ENCODE measurements around the gene MAGI2. TPM values are rescaled to one million over a fixed set of nuclear protein-coding genes. Genes with fewer than 3 reads are reported as not detected.

Gene MAGI2
- total and polyA plus RNA-seq, 2 donors (not counting 3 experiments of a cell fraction or from before 2014, with no cell fraction given), result 0.28 to 6.0 TPM

- Histone ChIP-seq H3K9me1 (replicated peaks; ENCODE audit: control insufficient read depth, extremely low read depth, insufficient read depth, low read length) (no peaks in the 10 kb centered on the region), H2AFZ (ENCODE audit: low read depth, low read length) (no peak overlapping the region), H3K27me3 (ENCODE audit: control insufficient read depth in 2 of 2, insufficient read depth in 2 of 2, low read length in 2 of 2) (no peaks in the 10 kb centered on the region), H3K9me3 (replicated peaks; ENCODE audit: control insufficient read depth, insufficient read depth, low read length) (no peaks in the 10 kb centered on the region), H3K4me2 (ENCODE audit: insufficient read depth, low read length) (no peak overlapping the region), H3K27ac (ENCODE audit: insufficient read depth, low read depth, low read length) (no peak overlapping the region), H3K4me3 (replicated peaks in 1 of 3; ENCODE audit: insufficient read depth in 1 of 3, low read depth in 1 of 3, low read length in 3 of 3) (no peak overlapping the region), H3K9ac (replicated peaks; ENCODE audit: extremely low read depth, insufficient read depth, low read length) (no peak overlapping the region), H3K4me1 (ENCODE audit: control insufficient read depth, extremely low read depth, insufficient read depth, low read length) (no peaks in the 10 kb centered on the region), H3K36me3 (ENCODE audit: control insufficient read depth in 2 of 2, extremely low read depth in 1 of 2, insufficient read depth in 2 of 2, low read length in 2 of 2) (no peaks in the 10 kb centered on the region), H3K79me2 (ENCODE audit: control insufficient read depth, insufficient read depth, low read length) (no peaks in the 10 kb centered on the region), H4K20me1 (replicated peaks; ENCODE audit: control insufficient read depth, extremely low read depth, insufficient read depth, low read length) (no peaks in the 10 kb centered on the region)
- intact Hi-C loops (cut with micrococcal nuclease) (no loop called here), dilution Hi-C loops (cut with MboI; ENCODE audit: extremely low pct_ligation_motif_present, low sequenced_read_pairs) (no loop called here)
- FAIRE-seq (no peak), DNase-seq (ENCODE audit: low read depth, low spot score) (no peak)
- no peak for TF ChIP-seq MAX (IDR thresholded peaks at IDR 0.05; ENCODE audit: insufficient read depth, insufficient read length)
- TF ChIP-seq CTCF (IDR thresholded peaks at IDR 0.05; ENCODE audit: extremely low read depth in 1 of 2, insufficient read depth in 1 of 2, low read depth in 1 of 2, low read length in 2 of 2), result no peak
- no peak for TF ChIP-seq FOS (IDR thresholded peaks at IDR 0.05; ENCODE audit: borderline replicate concordance, insufficient read depth, low read length)
- no peak for TF ChIP-seq POLR2A (IDR thresholded peaks at IDR 0.05; ENCODE audit: low read depth, low read length)
- TF ChIP-seq MYC (IDR thresholded peaks at IDR 0.05; ENCODE audit: low read depth, low read length), result no peak
- no peak for TF ChIP-seq EZH2 (IDR thresholded peaks at IDR 0.05; ENCODE audit: borderline replicate concordance, low read depth, low read length, severe bottlenecking)
- no peak for TF ChIP-seq JUN (IDR thresholded peaks at IDR 0.05; ENCODE audit: borderline replicate concordance, insufficient read depth, insufficient read length, low read depth)
- TF ChIP-seq POLR2AphosphoS5 (IDR thresholded peaks at IDR 0.05; ENCODE audit: insufficient read depth, low read depth, low read length), result no peak
- no peak for TF ChIP-seq GATA2 (IDR thresholded peaks at IDR 0.05; ENCODE audit: insufficient read depth, insufficient read length, low read depth, low read length)
- BruUV-seq (replicated peaks), result no TSS peak
- ChIA-PET CTCF (no interaction called here), POLR2A (no interaction called here)
Measured at GRCh38 chr7:78734626-78735025, 718.8 kb downstream of the MAGI2 start.
